ENCODE data around the gene CCBE1.

CCBE1 gene

GRCh38 chr18:59426855-59427254 lies 270.4 kb downstream of the CCBE1 start:
- TF ChIP-seq TAF1 (IDR thresholded peaks at IDR 0.05; ENCODE audit: borderline replicate concordance, insufficient read depth, low read length), result no peak
- TF ChIP-seq FOXP2 (optimal IDR thresholded peaks at IDR 0.05; ENCODE audit: borderline replicate concordance, extremely low read depth, extremely low read length, insufficient read depth), result no peak
- no peak for TF ChIP-seq POLR2AphosphoS5 (IDR thresholded peaks at IDR 0.05; ENCODE audit: low read depth, low read length)
- no peak for TF ChIP-seq REST (IDR thresholded peaks at IDR 0.05; ENCODE audit: insufficient read depth in 1 of 2, low read depth in 2 of 2, low read length in 2 of 2)
- TF ChIP-seq SIN3A (IDR thresholded peaks at IDR 0.05; ENCODE audit: borderline replicate concordance, insufficient read depth, low read length), result no peak

- no peak for TF ChIP-seq SIN3A (IDR thresholded peaks at IDR 0.05; ENCODE audit: borderline replicate concordance, insufficient read depth, low read length)
- TF ChIP-seq REST (IDR thresholded peaks at IDR 0.05; ENCODE audit: insufficient read depth in 1 of 2, low read depth in 2 of 2, low read length in 2 of 2), result no peak
- no peak for TF ChIP-seq TAF1 (IDR thresholded peaks at IDR 0.05; ENCODE audit: borderline replicate concordance, insufficient read depth, low read length)
- no peak for TF ChIP-seq FOXP2 (optimal IDR thresholded peaks at IDR 0.05; ENCODE audit: borderline replicate concordance, extremely low read depth, extremely low read length, insufficient read depth)
- no peak for TF ChIP-seq POLR2AphosphoS5 (IDR thresholded peaks at IDR 0.05; ENCODE audit: low read depth, low read length)
These were observed 274.0 kb downstream of the CCBE1 start for GRCh38 chr18:59423259-59423658.

GRCh38 chr18:59420244-59420643 lies 277.0 kb downstream of the CCBE1 start:
- no peak for TF ChIP-seq SIN3A (IDR thresholded peaks at IDR 0.05; ENCODE audit: borderline replicate concordance, insufficient read depth, low read length)
- TF ChIP-seq TAF1 (IDR thresholded peaks at IDR 0.05; ENCODE audit: borderline replicate concordance, insufficient read depth, low read length), result no peak
- TF ChIP-seq FOXP2 (optimal IDR thresholded peaks at IDR 0.05; ENCODE audit: borderline replicate concordance, extremely low read depth, extremely low read length, insufficient read depth), result no peak

DNA sequence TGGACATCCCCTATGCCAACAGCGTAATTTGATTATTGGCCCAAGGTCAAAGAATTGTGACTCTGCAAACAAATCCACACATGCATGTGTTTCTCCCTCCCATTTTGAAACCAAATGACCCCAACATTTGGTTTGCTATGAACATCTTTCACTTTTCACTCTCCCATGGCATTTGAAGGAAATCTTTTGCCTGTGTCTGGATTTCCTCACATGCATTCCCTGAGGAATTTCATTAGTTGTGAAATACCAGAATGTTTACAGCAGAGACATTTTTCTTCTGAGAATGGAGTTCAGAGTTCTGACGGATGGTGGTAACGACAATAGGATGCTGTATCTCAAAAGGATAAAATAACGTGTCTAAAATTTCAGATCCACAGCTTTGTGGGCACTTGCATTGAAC lies 277.8 kb downstream of the CCBE1 start:
- TF ChIP-seq FOXP2 (optimal IDR thresholded peaks at IDR 0.05; ENCODE audit: borderline replicate concordance, extremely low read depth, extremely low read length, insufficient read depth), result no peak
- TF ChIP-seq SIN3A (IDR thresholded peaks at IDR 0.05; ENCODE audit: borderline replicate concordance, insufficient read depth, low read length), result no peak
- no peak for TF ChIP-seq TAF1 (IDR thresholded peaks at IDR 0.05; ENCODE audit: borderline replicate concordance, insufficient read depth, low read length)
- no peak for TF ChIP-seq POLR2AphosphoS5 (IDR thresholded peaks at IDR 0.05; ENCODE audit: low read depth, low read length)
- TF ChIP-seq REST (IDR thresholded peaks at IDR 0.05; ENCODE audit: insufficient read depth in 1 of 2, low read depth in 2 of 2, low read length in 2 of 2), result no peak

DNA sequence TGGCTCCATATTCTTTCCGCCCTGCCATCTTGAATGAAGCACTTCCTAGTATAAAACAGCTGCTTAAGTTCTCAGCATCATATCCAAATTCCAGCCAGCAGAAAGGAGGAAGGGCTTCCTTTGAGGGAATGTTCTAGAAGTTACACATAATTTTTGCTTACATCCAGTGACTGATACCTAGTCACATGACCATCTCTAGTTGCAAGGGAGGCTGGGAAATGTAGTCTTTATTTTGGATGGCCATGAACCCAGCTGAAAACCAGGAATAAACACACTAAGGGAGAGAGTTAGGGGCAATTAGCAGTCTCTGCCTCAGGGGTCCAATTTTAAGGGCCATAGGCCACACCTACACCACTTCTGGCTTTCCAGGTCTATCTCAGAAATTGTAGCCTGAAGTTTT lies 280.4 kb downstream of the CCBE1 start:
- TF ChIP-seq SIN3A (IDR thresholded peaks at IDR 0.05; ENCODE audit: borderline replicate concordance, insufficient read depth, low read length) (no peak), POLR2AphosphoS5 (IDR thresholded peaks at IDR 0.05; ENCODE audit: low read depth, low read length) (no peak), REST (IDR thresholded peaks at IDR 0.05; ENCODE audit: insufficient read depth in 1 of 2, low read depth in 2 of 2, low read length in 2 of 2) (no peak)

Data from PFSK-1 (cell line).